Erythroblast (primary cell): ENCODE measurements around the gene FALEC.
"Not testable (repeated sequence)": the region's sequence is repeated elsewhere in the genome, so short reads cannot be mapped to it uniquely, and the experiment has no call there.

Source experiments
- DNase-seq, 2 experiments: peaks; one replicate each; lab custom pipeline; 2025; lab: John Stamatoyannopoulos, UW
- GATA1 ChIP-seq: IDR thresholded peaks from 2 replicates; pipeline ENCODE4 v1.6.1; 2011; ENCODE audit warnings: low read depth, mild to moderate bottlenecking, control low read depth, low read length, moderate library complexity
- POLR2A ChIP-seq: IDR thresholded peaks from 2 replicates; pipeline ENCODE4 v1.6.1; 2011; ENCODE audit warnings: mild to moderate bottlenecking, low read length

The FALEC gene

DNA sequence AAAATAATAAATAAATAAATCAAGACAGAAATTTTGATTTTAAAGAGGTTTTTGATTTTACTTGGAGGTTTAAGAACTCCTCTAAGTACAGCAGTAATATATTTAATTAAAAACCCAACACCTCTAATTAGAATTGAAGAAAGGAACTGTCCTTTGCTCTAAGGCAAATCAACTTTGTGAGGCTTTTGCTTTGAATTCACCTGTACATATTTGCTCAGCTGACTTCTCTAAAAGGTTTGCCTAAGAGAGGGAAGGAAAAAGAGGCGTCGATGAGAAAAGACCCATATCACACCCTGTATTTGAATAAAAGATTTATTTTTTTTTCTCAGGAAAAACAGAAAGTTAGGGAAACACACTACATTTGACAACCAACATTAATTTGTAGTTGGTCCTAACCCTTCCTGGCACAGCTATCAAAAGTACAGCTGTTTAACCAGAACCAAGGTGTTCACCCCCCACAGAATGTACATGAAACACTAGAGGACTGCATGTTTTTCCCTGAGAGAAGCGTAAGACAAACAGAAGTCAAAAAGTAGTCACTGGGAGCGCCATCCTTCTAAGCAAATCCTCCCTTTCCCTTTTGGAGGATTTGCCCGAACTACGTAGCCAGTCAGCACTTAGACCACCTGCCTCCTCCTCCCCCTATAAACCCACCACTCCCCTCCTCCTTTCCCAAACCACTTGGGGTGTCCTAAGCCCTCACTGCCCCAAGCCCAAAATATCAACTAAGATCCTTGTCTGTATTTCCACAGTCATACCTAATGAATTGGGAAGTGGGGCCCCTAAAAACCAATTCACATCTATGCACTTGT lies 58.9 kb downstream of the FALEC start:
- DNase-seq = no peak
- TF ChIP-seq POLR2A (peak; percentile 37), GATA1 (no peak)

- no peak for DNase-seq
- TF ChIP-seq POLR2A = peak; percentile 21
- TF ChIP-seq GATA1 = no peak
These were observed 59.5 kb downstream of the FALEC start for GRCh38 chr1:150575072-150575489.

- TF ChIP-seq POLR2A = peak; percentile 17
- no peak for TF ChIP-seq GATA1
- DNase-seq = no peak
These were observed 60.2 kb downstream of the FALEC start for GRCh38 chr1:150575518-150576366.

- TF ChIP-seq GATA1 (no peak), POLR2A (no peak)
- no peak for DNase-seq
These were observed 60.8 kb downstream of the FALEC start for GRCh38 chr1:150576367-150576711.

GRCh38 chr1:150576794-150577556 lies 61.4 kb downstream of the FALEC start:
- TF ChIP-seq GATA1 (no peak), POLR2A (peak; percentile 3)
- DNase-seq = no peak

DNA sequence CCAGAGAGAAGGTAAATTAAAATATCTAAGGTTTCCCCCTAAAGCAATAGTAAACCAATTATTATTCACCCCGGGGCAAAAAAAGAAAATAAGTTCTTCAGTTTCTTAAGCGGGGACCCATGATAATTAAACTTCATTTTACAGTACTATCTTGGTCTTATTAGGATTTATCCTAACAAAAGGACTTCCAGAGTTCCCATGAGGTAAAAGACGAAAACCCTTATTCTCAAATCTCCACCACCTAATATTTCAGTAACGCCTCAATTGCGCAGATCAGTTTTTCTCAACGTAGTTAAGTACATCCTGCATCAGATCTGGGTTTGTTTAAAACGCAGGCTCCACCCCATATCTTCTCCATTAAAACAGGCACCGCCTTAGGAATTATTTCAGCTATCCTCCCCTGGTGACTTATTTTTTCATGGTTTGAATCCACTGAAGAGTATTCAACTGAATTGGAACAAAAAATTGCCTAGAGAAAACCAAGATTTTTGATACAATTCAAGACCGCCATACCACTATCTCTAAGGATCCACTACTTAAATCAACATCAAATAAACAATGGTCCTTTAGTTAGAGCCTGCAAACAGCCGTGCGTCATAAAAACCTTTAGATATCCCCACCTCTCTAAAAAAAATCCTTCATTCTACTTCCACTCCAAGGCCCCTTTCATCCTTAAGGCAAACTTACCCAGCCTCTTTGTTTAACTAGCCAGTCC lies 62.2 kb downstream of the FALEC start:
- DNase-seq = peak; percentile 49 to 63
- TF ChIP-seq GATA1 = no peak
- peak; percentile 30 for TF ChIP-seq POLR2A

- TF ChIP-seq POLR2A (no peak), GATA1 (no peak)
- peak; percentile 75 to 83 for DNase-seq
These were observed 62.9 kb downstream of the FALEC start for GRCh38 chr1:150578272-150579109.

GRCh38 chr1:150579110-150579944 lies 63.8 kb downstream of the FALEC start, which contains the start of gene MCL1:
Gene MCL1, minus strand, starts transcription at chr1:150579610. Its CDS starts 80 bp downstream, at chr1:150579530.
- peak; percentile 95 for DNase-seq
- no peak for TF ChIP-seq GATA1
- peak; percentile 93 for TF ChIP-seq POLR2A

- no peak for DNase-seq
- TF ChIP-seq POLR2A = no peak
- no peak for TF ChIP-seq GATA1
These were observed 64.5 kb downstream of the FALEC start for GRCh38 chr1:150579945-150580642.

GRCh38 chr1:150580966-150581365 lies 65.4 kb downstream of the FALEC start:
- DNase-seq = not testable (repeated sequence)

GRCh38 chr1:150581437-150581836 lies 65.9 kb downstream of the FALEC start:
- not testable (repeated sequence) for DNase-seq

GRCh38 chr1:150581962-150582361 lies 66.4 kb downstream of the FALEC start:
- not testable (repeated sequence) for DNase-seq
